Measurements from ENCODE around the gene CFAP90.

Gene CFAP90, protein sequence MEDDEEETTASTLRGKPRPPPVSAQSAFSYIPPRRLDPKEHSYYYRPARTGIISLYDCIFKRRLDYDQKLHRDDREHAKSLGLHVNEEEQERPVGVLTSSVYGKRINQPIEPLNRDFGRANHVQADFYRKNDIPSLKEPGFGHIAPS
- total RNA-seq, result 0 reads per million in 3 experiments

DNA sequence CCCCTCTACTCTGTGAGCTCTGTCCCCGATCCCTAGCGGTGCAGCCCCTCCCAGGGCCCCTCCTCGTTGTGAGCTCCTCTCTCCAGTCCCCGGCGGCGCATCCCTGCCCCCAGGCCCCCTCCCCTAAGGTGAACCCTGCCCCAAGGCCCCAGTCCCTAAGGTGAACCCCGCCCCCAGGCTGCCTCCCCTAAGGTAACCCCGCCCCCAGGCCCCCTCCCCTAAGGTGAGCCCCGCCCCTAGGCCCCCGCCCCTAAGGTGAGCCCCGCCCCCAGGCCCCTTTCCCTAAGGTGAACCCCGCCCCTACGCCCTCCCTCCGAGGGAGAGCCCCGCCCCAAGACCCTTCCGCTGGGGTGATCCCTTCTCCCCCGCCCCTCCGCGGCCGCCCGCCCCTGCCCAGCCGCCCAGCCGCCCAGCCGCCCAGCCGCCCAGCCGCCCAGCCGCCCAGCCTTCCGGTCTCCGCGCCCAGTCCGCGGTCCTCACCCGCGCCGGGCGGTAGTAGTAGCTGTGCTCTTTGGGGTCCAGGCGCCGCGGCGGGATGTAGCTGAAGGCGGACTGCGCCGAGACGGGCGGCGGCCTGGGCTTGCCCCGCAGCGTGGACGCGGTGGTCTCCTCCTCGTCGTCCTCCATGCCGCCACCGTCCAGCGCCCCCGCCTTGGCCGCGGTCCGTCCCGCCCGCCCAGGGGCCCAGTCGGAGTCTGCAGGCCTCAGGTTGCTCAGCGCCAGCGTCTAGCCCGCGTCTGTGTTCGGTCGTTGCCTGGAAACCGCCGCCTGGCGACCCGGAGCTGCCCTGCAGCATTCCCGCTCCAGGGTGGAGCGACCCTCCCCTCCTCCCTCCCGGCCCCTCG, at the start of gene CFAP90:
CFAP90 (minus strand) TSS at position 739 of the 845 bp plus-strand sequence; CDS start at position 627, 112 bp downstream.
- DNase-seq, result no peak

DNA sequence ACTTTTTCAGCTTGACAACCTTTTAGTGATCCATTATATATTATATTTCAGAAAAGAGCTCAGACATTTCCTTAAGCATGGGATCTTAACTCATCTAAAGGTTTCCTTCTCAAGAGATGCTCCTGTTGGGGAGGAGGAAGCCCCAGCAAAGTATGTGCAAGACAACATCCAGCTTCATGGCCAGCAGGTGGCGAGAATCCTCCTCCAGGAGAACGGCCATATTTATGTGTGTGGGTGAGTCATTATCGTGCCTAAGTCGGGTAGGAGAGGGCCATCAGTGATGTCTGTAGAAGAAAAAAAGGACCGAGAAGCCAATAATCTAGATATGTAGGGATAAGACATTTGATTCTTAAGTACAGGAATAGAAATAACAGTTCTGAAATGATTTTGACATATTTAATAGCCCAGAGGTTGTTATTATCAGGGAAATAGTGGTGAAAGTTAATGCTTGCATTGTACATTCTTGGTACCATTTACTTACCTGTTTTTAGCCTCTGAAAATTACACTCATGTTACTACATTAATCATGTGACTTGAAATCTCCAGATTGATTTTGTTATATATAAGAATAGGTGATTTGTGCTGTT, 46.2 kb upstream of the CFAP90 start:
- peak; percentile 5 for DNase-seq

DNA sequence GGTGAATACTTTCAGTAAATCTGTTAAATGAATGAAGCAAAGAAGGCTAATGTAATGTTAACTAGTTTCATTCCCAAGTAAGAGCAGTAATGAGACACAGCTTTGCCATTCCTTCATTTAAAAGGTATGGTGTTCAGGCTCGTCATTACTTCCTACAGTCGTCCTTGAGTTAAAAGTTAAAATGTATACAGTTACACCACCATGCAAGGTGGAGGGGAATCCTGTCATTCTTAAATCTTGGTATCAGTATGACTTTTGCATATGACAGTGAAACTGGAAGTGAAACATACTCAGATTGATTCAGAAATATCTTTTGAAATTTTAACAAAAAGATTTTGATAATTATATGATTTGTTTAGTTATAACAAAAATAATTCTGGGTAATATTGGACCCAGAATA, 43.9 kb upstream of the CFAP90 start:
- no peak for DNase-seq

DNA sequence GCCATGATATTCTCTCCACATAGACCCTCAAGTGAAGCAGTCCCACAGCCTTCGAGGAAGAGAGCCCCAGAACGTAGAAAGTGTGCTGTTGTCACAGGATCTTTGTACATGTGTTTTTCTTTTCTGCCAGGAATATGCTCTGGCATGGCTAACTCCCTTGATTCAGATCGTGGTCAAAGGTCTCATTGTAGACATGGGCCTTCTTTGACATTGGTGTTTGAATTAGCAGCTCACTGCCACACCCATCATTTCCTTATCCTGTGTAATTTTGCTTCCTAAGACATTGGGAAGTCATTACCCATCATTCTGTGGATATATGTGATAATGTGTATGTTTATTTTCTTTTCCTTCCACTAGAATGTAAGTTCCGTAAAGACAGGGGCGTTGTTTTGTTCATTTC, 43.5 kb upstream of the CFAP90 start:
- DNase-seq, result no peak

DNA sequence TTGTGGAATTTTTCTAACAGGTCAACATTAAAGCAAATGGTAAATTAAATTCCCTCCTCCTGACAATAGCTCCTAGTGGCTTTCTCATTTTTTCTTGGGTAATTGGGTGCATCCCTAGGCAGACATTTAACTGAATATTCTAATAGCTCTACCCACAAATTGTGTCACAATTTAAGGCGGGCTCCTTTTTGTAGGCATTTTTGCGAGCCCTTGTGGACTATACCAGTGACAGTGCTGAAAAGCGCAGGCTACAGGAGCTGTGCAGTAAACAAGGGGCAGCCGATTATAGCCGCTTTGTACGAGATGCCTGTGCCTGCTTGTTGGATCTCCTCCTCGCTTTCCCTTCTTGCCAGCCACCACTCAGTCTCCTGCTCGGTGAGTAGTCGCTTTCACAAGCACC, 38.0 kb upstream of the CFAP90 start:
- DNase-seq, result no peak

DNA sequence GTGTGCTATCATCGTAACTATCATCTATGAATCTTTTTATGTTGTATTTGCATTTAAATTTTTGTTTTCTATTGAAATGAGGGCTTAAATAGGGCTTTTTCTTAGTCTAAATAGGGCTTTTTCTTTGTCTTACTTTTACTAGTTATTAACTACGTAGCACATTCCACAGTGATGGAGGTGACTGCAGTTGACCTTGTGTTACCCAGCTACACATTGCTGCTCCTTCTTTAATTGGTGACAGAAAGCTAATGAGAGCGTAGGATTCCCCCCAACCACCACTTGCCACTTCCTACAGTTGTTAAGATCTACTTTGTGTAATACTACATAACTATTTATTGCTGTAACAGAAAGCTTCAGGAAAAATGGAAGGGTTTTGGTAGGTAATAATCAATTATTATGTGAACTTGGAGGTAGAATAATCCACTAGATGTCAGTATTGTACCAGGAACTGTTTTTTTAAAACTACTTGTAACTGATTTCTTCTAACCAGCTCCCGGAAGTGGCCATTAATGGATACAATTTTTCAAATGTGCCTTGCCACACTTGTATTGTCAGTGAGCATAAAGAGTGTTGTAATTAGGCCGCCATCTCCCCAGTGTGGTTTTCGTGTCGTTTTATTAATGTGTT, 36.0 kb upstream of the CFAP90 start:
- peak; percentile 34 for DNase-seq

DNA sequence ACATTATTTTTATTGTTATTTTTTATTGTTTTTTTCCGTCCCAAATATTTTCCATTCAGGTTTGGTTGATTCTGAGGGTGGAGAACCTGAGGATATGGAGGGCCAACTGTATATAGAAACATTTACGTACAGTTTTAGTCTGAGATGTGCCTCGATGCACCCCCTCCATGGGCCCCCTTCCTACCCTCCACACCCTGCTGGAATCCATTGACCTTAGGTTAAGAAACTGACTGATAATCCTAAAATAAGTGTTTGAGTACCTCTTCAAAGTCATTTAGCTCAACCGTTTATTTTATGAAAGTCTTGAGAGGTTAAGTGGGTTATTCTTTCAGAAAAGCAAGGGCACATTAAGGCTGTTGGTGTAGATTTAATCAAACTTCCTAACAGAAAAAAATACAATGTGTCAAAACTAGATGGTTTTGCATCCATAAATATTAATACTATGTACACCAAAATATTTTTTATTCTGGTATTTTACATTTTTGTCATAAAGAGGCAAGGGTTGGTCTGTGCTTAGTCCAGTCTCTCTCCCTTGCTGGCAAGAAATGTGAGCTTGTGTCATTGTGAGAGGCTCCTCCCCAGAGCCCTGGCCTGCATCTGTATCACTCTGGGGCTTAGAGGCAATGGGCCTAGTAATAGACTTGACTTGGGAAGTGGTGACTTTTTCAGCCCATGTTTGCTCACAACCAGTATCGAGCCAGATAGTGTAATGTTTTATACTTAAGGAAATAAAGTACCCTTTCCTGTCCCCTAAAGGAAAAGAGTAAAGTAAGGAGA, 33.7 kb upstream of the CFAP90 start:
- DNase-seq, result no peak

DNA sequence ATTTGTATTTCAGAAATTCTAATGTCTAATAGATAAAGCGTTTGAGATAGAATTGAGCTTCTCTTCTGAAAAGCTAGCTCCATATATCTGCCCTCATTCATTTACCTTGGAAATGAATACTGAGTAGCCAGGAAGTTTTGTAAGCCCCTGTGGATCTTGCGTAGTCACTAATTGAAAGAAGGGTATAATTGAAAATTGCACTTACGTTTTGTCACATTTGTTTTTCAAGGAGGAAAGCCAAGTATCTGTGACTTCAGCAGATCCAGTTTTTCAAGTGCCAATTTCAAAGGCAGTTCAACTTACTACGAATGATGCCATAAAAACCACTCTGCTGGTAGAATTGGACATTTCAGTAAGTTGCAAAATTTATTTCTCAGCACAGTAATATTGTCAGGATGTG, 32.0 kb upstream of the CFAP90 start:
- DNase-seq, result no peak

DNA sequence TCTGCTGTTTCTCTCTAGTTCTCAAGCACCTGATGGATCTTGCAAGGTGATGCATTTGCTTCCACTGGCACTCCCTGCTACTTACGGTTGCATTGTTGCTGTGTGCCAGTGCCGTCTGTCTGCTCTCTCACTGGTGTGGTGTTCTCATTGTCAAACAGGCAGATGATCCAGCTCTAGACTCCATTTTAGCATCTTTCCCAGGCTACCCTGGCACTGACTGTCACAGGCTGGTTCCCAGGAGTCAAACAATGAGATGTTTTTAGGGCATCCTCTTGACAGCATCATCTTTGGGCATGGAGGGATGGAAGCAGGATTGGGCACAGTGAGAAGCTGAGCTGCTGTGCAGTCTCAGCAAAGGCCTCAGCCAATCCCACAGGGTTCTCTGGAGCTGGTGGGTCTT, 30.9 kb upstream of the CFAP90 start:
- no peak for DNase-seq

DNA sequence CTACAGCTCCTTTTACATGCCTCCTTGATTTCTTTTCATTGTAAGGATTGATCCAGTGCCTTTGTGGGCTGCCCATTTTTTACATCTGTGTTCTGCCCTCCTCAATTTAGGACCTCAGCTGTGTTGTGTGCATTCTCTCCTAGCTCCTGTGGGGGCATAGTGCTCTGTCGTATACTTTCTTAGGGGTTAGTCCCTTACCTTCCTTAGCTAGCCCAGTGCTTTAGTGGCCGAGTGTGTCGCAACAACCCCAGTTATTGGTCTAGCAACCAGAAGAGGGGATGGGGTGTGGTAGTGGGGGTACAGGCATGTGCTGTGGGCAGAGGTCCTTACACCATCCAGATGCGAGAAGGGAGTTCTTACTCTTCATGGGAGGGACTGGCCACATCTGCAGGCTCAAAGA, 30.2 kb upstream of the CFAP90 start:
- no peak for DNase-seq

DNA sequence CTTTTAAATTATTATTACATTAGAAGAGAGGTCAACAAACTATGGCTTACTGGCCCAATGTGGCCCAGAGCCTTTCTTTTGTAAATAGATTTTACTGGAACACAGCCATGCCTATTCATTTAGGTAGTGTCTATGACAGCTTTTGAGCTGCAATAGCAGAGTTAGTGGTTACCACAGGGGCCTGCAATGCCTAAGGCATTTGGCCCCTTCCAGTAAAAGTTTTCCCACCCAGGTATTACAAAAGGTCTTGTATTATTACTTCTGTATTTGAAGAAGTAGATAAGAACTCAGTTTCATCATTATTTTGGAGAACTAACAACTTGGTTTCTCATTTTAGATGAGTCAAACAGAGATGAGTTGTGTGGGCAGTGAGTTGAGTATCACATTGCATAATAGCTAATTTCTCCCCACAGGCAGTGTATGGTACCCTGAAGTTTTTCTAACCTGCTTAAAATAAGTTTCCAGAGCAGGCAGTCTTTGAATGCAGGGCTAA, 27.5 kb upstream of the CFAP90 start:
- no peak for DNase-seq

DNA sequence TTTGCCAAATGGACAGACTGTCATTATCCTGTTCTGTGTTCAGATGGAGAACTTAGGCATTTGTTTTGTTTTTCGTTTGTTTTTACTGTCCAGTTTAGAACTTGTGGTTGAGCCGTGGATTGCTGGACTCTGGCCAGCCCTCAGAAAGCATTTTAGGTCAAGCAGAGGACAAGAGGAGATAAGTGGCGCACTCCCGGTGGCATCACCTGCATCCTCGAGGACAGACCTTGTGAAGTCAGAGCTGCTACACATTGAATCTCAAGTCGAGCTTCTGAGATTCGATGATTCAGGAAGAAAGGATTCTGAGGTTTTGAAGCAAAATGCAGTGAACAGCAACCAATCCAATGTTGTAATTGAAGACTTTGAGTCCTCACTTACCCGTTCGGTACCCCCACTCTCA, 26.9 kb upstream of the CFAP90 start:
- DNase-seq, result no peak

DNA sequence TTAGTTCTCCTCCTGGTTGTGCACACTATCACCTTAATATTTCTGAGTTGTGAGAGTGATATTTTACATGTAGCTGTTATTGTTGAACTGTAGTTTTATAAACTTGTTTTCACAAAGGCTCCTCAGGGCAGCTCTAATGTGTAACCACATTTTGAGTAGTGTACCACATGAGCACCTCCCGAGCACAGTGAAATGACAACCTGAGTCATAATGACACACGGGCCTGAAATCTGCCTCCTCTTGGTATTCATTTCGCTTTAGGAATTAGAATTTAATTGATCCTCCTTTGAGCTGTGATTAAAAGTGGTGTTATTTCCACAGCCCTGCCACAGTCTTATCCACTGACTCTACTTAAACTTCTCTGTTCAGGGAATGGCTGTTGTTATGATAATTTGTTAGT, 25.9 kb upstream of the CFAP90 start:
- no peak for DNase-seq

DNA sequence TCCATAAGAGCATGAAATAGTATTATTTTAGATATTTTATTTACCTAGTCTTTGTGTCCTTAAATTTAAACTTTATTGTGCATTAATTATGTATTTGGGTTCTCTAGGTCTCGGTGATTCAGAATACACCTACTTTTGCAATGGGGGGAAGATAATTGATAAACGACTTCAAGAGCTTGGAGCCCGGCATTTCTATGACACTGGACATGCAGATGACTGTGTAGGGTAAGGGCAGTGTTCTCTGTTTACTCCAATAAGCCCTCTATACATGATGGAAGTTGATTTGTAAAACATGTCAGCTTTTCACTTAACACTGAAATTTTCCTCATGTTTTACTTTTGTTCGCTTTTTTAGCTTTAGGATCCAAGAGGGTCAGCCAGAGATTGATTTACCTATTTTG, 24.2 kb upstream of the CFAP90 start:
- DNase-seq, result no peak

DNA sequence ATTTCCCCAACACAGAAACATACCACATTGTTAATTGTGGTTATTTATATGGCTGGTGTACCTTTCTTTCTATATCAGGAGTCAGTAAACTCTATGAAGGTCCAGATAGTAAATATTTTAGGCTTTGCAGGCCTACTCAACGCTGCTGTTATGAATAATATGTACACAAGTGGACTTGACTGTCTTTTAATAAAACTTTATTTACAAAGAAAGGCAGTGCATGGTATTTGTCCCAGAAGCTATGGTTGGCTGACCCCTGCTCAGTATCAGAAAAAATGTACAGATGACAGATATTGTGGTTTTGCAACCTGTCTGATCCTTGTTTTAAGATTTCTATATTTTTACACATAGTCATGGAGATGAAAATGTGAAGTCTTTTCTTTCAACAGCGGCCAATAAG, 23.7 kb upstream of the CFAP90 start:
- DNase-seq, result no peak

DNA sequence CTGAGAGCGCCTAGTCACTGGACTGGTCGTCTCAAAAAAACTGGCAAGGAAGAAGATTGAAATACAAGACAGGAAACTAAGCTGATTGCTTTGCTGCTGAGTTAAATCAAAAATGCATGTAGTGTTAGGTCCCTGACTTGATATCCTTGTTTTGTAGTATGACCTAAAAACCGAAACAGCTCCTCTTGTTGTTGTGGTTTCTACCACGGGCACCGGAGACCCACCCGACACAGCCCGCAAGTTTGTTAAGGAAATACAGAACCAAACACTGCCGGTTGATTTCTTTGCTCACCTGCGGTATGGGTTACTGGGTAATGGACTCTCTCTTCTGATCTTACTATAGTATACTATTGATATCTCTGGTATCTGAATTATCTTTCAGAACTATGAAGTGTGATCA, 22.3 kb upstream of the CFAP90 start:
- DNase-seq, result peak; percentile 50

DNA sequence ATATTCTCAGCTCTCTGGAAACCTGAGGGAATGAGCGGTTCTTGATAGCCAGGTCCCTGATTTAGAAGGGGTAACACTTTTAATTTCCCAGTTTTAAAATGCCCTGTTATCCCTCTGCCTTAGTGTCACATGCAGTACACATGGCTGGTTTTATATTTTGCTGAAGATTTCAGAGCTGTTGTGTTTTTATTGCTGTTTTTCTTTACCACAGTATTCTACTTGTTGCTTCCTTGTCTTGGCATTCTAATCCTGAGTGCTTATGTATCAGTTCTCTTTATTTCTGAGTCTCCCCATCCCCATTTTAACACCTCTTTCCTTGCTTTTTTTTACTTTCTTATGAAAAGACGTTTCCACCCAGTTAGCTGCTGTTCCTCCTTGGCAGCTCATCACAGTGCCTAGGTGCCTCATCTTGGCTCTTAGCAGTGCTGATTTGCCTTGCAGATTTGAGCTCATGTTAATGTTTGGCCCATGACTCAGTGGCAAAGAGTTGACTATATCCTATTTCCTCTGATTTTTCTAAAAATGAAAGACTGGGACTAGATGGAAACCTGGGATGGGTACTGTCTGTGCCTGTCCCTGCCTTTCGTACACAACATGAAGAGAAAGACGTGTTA, 21.7 kb upstream of the CFAP90 start:
- no peak for DNase-seq

DNA sequence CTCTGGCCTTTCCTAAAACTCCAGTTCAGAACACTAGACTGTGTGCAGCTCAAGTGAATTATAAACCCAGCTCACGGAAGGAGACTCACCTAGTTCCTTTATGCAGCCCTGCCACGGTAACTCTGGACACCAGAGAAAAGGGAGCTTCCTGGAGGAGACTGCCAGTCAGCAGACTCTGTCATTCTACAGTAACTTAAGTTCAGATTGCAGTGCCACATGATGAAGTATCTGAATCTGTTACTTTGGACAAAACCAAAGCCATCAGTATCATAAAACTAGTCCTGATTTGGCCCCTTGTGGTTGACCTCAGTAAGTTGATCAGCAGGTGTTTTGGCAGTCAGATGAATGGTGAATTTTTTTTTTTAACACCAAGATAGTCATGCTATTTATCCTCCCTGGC, 20.7 kb upstream of the CFAP90 start:
- DNase-seq, result peak; percentile 18

DNA sequence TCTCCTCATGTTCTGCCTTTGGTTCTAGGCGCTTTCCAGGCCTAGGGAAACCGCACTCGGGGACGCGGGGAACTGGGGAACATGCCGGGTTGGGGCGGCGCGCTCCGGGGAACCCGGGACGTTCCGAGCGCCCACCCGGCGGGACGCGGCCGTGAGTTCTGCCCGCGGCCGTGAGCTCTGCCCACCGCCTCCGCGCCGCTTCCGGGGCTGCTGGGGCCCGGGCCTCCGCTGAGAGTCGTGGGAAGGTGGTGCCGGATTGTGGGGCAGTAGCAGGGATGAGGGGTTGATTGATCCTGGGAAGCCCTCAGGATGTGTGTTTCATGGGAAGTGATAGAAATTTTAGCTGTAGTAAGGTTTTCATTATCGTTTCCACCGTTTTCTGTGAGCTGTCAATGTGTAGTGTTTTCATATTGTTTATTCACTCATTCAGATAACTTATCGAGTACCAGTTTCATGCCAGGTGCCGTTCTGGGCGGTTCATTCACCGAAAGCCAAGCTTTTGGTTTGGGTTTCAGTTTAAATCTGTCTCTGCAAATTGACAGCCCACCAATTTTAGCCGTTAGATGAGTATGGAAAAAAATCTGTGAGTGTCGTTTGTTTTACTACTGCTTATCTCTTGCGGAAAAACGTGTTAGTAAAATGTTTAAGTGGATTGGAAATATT, 18.7 kb upstream of the CFAP90 start:
- DNase-seq, result peak; percentile 17

DNA sequence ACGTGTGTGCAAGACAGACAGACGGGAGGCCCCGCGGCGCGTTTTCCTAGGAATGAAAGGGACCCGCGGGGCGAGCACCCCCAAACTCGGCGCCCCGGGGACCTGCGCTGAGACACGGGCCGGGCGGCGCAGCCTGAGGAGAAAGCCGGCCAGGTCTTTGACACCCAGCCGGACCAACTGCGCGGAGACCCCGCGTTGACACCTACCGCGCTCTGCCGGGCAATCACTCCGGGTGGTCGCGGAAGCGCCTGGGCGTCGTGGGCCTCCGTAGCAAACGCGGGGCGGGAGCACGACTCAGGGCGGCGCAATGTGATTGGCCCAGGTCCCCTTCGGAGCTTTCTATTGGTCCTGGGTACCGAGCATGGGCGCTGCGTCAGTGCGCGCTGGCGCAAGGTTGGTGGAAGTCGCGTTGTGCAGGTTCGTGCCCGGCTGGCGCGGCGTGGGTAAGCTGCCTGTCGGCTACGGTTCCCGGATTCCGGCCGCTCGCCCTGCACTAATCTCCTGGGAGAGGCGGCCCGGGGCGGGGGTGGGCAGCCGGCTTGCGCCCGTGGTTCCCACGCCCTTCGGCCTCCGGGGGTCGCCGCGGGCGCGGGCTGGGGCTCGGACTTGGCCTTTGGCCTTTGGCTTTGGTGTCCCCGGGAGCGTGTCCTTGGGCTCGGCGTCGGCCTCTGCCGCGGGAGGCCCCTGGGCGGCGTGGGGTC, 18.0 kb upstream of the CFAP90 start, which contains the start of the genes FASTKD3 and MTRR:
FASTKD3 (minus strand) TSS at position 259 of the 701 bp plus-strand sequence. CDS start 948 bp downstream, outside the sequence.
MTRR (plus strand) TSS at position 376 of the 701 bp plus-strand sequence. CDS start 1,647 bp downstream, outside the sequence.
- DNase-seq, result peak; percentile 88

DNA sequence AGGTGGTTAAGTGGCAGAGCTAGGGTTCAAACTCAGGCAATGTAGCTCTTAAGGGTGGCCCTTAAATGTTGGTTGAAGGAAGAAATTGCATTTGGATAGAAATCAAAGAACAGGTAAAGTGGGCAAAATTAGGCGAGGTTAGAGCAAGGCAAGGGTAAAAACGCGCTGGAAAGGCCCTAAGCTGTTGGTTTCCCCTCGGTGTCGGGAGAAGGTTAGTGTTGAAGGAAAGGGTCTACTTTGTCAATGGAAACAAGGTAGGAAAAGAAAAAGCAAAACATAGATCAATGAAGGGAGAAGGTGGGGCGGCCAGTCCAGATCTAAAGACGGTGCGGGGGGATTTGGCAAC, 17.5 kb upstream of the CFAP90 start:
- DNase-seq, result no peak

Measured in central memory CD4-positive, alpha-beta T cell (primary cell).